ENCODE results near the gene FKRP.

DNA sequence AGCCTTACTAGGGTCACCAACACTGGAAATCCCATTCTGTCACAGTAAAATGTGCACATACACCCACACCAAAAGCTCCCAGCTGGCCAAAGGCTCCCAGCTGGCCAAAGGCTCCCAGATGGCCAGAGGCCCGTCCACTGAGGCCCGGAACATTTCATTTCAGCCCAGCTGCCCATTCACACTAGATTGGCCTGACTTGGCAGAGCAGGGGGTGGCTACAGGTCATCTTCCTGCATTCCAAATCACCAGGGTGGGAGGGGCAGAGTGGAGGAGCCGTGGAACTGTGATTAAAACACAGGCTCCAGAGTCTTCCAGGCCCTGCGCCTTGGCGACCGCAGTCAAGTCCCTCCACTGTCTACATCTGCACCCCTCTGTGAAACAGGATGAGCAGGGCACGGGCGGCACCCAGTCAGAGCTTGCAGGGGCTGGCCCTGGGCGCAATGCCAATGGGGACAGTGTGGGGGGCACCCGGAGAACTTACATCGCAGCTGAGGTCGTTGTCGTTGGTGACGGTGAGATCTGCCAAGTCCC lies 18.8 kb upstream of the FKRP start:
- TF ChIP-seq POLR2AphosphoS5 (IDR thresholded peaks at IDR 0.05; ENCODE audit: low read depth, low read length) (no peak), POLR2A (IDR thresholded peaks at IDR 0.05; ENCODE audit: low read depth, low read length) (no peak), TAF1 (IDR thresholded peaks at IDR 0.05; ENCODE audit: low read depth, low read length) (no peak), POU2F2 (IDR thresholded peaks at IDR 0.05; ENCODE audit: low read depth, low read length) (no peak), PAX5 (IDR thresholded peaks at IDR 0.05; ENCODE audit: insufficient read depth, low read length, severe bottlenecking) (no peak), SPI1 (IDR thresholded peaks at IDR 0.05; ENCODE audit: low read depth, low read length) (no peak)
